Measurements from ENCODE around the gene SPSB4. TPM values are rescaled to one million over a fixed set of nuclear protein-coding genes. Genes with fewer than 3 reads are reported as not detected.

SPSB4 gene
- polyA plus RNA-seq, 4 donors: 16.1 to 20.2 (median 17.2) TPM

- no peak for DNase-seq (ENCODE audit: low read depth in 4 of 4, low spot score in 3 of 4)
Observed at GRCh38 chr3:141148770-141149169, 97.6 kb downstream of the SPSB4 start.

DNA sequence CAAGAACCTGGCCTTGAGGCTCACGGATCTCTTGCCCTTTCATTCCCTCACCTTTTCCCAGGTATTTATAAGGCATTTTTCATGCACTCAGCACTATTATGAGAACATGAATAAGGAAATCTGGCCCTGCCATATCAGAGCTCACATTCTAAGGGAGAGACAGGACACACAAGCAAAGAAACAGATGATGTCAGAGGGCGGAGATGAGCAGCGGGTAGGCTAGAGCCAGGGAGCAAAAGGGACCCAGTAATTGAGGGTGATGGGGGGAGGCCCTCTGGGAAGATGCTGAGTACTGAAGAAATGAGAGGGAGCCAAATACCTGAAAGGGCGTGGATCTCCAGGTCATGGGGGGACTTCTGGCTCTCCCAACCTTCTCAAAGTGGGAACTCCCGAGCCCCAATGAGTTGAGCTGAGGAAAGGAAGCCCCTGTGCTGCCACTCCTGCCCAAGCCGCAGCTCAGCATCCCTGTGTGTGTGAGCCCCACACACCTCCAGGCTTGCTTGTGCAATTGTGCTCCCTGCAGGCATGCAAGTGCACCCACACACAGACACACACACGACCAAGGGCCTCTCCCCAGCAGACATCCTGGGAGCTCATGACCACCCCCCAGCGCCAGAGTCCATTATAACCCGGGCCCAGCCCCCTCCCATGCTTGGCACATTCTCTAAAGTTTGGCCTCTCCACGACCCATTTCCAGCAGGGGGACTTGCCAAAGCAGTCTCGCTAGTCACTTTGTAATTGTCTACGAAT lies 99.1 kb downstream of the SPSB4 start:
- DNase-seq (ENCODE audit: low read depth in 4 of 4, low spot score in 3 of 4): no peak

GRCh38 chr3:141150931-141151330 lies 99.8 kb downstream of the SPSB4 start:
- no peak for DNase-seq (ENCODE audit: low read depth in 4 of 4, low spot score in 3 of 4)

- DNase-seq (ENCODE audit: low read depth in 4 of 4, low spot score in 3 of 4): no peak
Observed at GRCh38 chr3:141151439-141151838, 100.3 kb downstream of the SPSB4 start.

DNA sequence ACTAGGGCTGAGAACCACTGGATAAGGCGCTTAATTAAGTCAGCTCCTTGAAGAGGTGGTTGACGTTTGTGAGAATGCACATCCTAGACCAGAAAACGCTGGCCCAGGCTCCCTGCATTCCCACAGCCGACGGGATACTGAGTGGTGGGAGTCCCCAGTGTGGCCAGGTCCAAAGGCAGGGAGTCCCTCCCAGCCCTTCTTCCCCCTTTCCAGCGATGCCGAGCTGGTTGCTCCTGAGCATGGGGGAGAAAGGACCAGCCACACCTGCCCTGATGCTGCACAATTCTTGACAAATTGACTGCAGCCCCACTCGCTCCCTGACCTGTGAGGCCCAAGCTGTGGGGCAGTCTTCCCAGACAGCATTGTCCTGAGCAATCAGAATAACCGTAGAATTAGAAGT lies 101.0 kb downstream of the SPSB4 start:
- DNase-seq (ENCODE audit: low read depth in 4 of 4, low spot score in 3 of 4): no peak

- no peak for DNase-seq (ENCODE audit: low read depth in 4 of 4, low spot score in 3 of 4)
Observed at GRCh38 chr3:141152801-141153678, 101.9 kb downstream of the SPSB4 start.

DNA sequence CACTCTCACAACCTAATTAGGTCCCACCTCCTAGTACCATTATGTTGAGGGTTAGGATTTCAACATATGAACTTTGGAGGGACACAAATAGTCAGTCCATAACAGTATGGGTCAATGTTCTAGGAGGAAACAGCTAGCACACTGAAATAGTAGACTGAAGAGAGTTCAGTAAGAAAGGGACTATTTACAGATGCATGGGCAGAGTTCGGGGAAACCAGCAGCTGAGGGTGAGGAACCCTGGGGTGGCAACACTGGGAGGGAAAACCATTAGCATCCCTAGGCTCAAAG lies 102.5 kb downstream of the SPSB4 start:
- no peak for DNase-seq (ENCODE audit: low read depth in 4 of 4, low spot score in 3 of 4)

DNA sequence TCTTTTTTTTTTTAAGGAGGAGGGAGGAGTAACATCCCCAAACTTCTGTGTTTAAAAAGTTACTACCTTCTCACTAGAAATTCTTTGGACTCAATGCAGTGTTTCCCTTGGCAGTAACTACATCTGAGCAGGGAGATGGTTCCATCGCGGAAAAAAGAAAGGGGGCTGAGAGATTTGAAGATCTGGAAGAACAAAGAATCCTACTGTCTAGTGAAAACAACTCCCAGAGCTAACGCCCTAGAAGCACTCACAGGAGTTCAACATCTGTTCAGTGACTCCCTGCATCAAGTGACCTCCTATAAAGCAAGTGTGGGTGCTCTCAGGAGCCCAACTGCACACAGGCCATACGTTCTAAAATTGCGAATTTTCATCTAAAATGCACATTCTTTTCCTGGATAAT lies 113.7 kb downstream of the SPSB4 start:
- no peak for DNase-seq (ENCODE audit: low read depth in 4 of 4, low spot score in 3 of 4)

- no peak for DNase-seq (ENCODE audit: low read depth in 4 of 4, low spot score in 3 of 4)
Observed at GRCh38 chr3:141167681-141168080, 116.5 kb downstream of the SPSB4 start.

GRCh38 chr3:141170678-141171295 lies 119.6 kb downstream of the SPSB4 start:
- DNase-seq (ENCODE audit: low read depth in 4 of 4, low spot score in 3 of 4): no peak

GRCh38 chr3:141174674-141175073 lies 123.5 kb downstream of the SPSB4 start:
- no peak for DNase-seq (ENCODE audit: low read depth in 4 of 4, low spot score in 3 of 4)

DNA sequence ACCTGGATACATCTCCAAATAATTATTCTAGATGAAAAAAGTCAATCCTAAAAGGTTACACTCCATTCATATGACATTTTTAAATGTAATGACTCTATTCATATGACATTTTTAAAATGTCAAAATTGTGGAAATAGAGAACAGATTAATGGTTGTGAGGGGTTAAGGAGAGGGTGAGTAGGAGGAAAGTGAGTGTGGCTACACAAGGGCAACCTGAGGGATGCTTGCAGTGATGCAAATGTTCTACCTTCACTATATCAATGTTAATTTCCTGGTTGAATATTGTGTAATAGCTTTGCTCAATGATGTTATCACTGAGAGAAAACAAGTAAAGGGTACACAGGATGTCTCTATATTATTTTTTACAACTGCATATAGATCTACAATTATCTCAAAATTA lies 125.6 kb downstream of the SPSB4 start:
- no peak for DNase-seq (ENCODE audit: low read depth in 4 of 4, low spot score in 3 of 4)

DNA sequence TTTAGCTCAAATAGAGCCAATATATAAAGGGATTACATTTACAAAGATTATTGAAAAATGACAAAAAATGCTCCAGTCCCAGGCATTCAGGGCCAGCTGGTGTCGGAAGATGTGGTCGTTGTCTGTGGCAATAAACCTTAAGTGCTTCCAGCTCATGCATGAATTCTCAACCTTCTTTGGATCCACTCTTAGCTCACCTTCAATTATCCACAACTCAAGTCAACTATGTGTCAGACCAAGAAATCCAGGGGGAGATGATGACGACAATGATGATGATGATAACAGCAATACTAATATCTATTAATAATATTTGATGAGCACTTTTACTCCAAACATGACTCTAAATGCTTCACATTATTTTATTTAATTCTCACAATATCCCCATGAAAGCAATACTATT lies 126.9 kb downstream of the SPSB4 start:
- no peak for DNase-seq (ENCODE audit: low read depth in 4 of 4, low spot score in 3 of 4)

DNA sequence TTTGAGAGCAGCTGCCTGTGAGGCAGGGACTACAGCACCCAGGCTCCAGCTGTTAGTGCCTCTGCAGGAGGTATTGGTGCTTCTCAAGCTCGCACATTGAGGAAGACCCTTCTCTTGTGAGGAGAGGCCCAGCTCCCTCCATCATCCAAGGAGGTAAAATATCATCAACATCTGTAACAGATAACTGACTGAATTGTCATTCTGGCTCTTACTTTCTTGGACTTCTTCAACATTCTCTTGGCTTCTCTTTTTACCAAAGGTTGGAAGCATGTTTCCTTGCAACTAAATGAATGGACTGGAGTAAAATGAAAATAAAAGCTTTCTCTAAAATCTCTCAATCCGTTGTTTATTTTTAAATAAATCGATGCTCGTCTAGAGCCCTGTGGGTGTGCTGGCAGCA lies 127.4 kb downstream of the SPSB4 start:
- no peak for DNase-seq (ENCODE audit: low read depth in 4 of 4, low spot score in 3 of 4)

DNA sequence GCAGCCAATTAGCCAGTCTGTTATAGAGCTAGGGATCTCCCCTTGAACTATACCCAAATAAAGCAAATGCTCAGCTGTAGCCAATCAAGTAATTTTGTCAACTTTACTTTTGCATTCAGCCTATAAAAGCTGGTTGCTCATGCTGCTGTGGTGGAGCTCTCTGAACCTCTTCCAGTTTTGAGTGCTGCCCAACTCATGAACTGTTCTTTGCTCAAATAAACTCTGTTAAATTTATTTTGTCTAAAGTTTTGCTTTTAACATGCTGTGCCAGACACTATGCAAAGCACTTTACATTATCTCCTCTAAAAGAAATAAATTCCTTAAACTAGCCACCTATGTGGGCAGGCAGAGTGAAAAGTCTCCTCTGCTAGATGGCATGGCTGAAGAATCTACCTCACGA lies 128.8 kb downstream of the SPSB4 start:
- no peak for DNase-seq (ENCODE audit: low read depth in 4 of 4, low spot score in 3 of 4)

DNA sequence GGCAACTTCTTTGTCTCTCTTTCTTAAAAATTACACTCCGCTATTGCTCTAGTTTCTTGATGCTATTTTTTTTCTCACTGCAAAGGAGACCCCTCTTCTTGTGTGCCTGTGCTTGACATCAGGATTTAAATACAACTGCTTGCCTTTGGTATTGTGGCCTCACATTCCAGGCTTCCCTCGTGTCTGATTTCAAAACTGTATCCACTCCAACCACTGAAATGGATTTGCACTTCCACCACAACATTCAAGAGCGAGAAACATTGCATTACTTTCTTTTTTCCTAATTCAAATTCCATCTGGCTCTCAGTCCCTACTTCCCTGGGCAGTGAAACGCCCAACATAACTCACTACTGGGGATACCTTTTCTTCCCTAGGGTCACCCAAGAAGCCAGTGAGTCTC lies 130.0 kb downstream of the SPSB4 start:
- no peak for DNase-seq (ENCODE audit: low read depth in 4 of 4, low spot score in 3 of 4)

- DNase-seq (ENCODE audit: low read depth in 4 of 4, low spot score in 3 of 4): no peak
Observed at GRCh38 chr3:141181819-141182218, 130.7 kb downstream of the SPSB4 start.

DNA sequence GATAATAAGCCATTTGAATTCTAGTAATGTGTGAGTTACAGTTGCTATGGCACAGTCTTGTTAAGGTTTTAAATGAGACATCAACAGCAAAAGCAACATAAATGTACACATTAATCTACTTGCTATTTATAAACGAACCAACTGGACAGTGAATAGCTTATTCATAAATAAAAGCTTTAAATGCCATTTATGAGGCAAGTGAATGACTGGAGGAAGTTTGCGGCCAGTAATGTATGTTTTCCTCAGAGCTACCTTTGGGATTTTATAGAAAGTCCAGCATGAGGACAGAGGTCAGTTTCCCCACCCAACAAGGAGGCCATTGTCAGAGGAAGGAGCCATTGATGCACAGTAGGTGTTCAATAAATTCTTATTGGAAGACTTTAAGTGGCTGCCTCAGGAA lies 132.5 kb downstream of the SPSB4 start:
- DNase-seq (ENCODE audit: low read depth in 4 of 4, low spot score in 3 of 4): no peak

- no peak for DNase-seq (ENCODE audit: low read depth in 4 of 4, low spot score in 3 of 4)
Observed at GRCh38 chr3:141184430-141184829, 133.3 kb downstream of the SPSB4 start.

- DNase-seq (ENCODE audit: low read depth in 4 of 4, low spot score in 3 of 4): no peak
Observed at GRCh38 chr3:141191097-141191749, 140.1 kb downstream of the SPSB4 start.

GRCh38 chr3:141192345-141192744 lies 141.2 kb downstream of the SPSB4 start:
- DNase-seq (ENCODE audit: low read depth in 4 of 4, low spot score in 3 of 4): peak; percentile 93 to 97 (median 96)
